H7 (cell line): ENCODE measurements around the gene ALMS1. TPM values are rescaled to one million over a fixed set of nuclear protein-coding genes. Genes with fewer than 3 reads are reported as not detected.
"Not testable (repeated sequence)": the region's sequence is repeated elsewhere in the genome, so short reads cannot be mapped to it uniquely, and the experiment has no call there.

Experiments used
- DNase-seq: peaks from one replicate; pipeline ENCODE4 v3.0.0; 2012
- H3K27me3 ChIP-seq: 2 replicates; pipeline ENCODE4 v1.6.0; 2011; ENCODE audit warnings: mild to moderate bottlenecking, low read length; ENCODE audit not compliant: control insufficient read depth, insufficient read depth
- H3K36me3 ChIP-seq: replicated peaks from 2 replicates; pipeline ENCODE4 v1.5.1; 2011; ENCODE audit warnings: low read length; ENCODE audit not compliant: control insufficient read depth, insufficient read depth
- H3K4me3 ChIP-seq: 2 replicates; pipeline ENCODE4 v1.5.1; 2011; ENCODE audit warnings: low read depth, mild to moderate bottlenecking, control low read depth, low read length, moderate library complexity; ENCODE audit not compliant: insufficient read depth
- total RNA-seq: library from RNA; depleted of rRNA; stranded (reverse); fragments of >200 nt; shearing (Covaris generic); gene quantifications from 2 replicates; pipeline ENCODE4 v1.2.3, GENCODE V29; 2014

Gene ALMS1
- total RNA-seq, 1 experiment from 2014 or later, result 29.7 TPM

- no peak for DNase-seq
- Histone ChIP-seq H3K27me3 (no peaks in the 10 kb centered on the region), H3K4me3 (no peak overlapping the region), H3K36me3 (peaks cover 3% of the 10 kb centered on the region)
Observed at GRCh38 chr2:73601780-73602179, 216.1 kb downstream of the ALMS1 start.

- not testable (repeated sequence) for H3K27me3 ChIP-seq, DNase-seq, H3K4me3 ChIP-seq, H3K36me3 ChIP-seq
Observed at GRCh38 chr2:73603099-73603588, 217.5 kb downstream of the ALMS1 start.

- H3K27me3 ChIP-seq, DNase-seq, H3K36me3 ChIP-seq, H3K4me3 ChIP-seq: not testable (repeated sequence)
Observed at GRCh38 chr2:73604589-73604988, 219.0 kb downstream of the ALMS1 start.

GRCh38 chr2:73610111-73610510 is 224.5 kb downstream of the ALMS1 start:
- DNase-seq, result no peak
- no peak overlapping the region for H3K4me3 ChIP-seq
- H3K36me3 ChIP-seq, result no peaks in the 10 kb centered on the region
- no peaks in the 10 kb centered on the region for H3K27me3 ChIP-seq

GRCh38 chr2:73611193-73611592 is 225.6 kb downstream of the ALMS1 start:
- no peaks in the 10 kb centered on the region for H3K36me3 ChIP-seq
- no peak for DNase-seq

GRCh38 chr2:73611867-73612266 is 226.2 kb downstream of the ALMS1 start:
- no peak for DNase-seq
- no peaks in the 10 kb centered on the region for H3K27me3 ChIP-seq
- H3K36me3 ChIP-seq, result no peaks in the 10 kb centered on the region
- no peak overlapping the region for H3K4me3 ChIP-seq

More at GRCh38 chr2:73611193-73611592, 225.6 kb downstream of the ALMS1 start:
- Histone ChIP-seq H3K27me3 (no peaks in the 10 kb centered on the region), H3K4me3 (no peak overlapping the region)

- no peak overlapping the region for H3K4me3 ChIP-seq
- DNase-seq, result no peak
- no peaks in the 10 kb centered on the region for H3K27me3 ChIP-seq
- no peaks in the 10 kb centered on the region for H3K36me3 ChIP-seq
Observed at GRCh38 chr2:73614105-73614504, 228.5 kb downstream of the ALMS1 start.

- no peak for DNase-seq
- H3K4me3 ChIP-seq, result no peak overlapping the region
- no peaks in the 10 kb centered on the region for H3K27me3 ChIP-seq
- H3K36me3 ChIP-seq, result no peaks in the 10 kb centered on the region
Observed at GRCh38 chr2:73614997-73615396, 229.4 kb downstream of the ALMS1 start.

- not testable (repeated sequence) for H3K4me3 ChIP-seq, H3K27me3 ChIP-seq, H3K36me3 ChIP-seq
- peak; percentile 32 for DNase-seq
Observed at GRCh38 chr2:73619925-73620324, 234.3 kb downstream of the ALMS1 start.

GRCh38 chr2:73624036-73624435 is 238.4 kb downstream of the ALMS1 start:
- not testable (repeated sequence) for H3K27me3 ChIP-seq, DNase-seq, H3K36me3 ChIP-seq, H3K4me3 ChIP-seq

GRCh38 chr2:73624625-73625024 is 239.0 kb downstream of the ALMS1 start:
- not testable (repeated sequence) for H3K36me3 ChIP-seq, DNase-seq, H3K4me3 ChIP-seq, H3K27me3 ChIP-seq

GRCh38 chr2:73626237-73626636 is 240.6 kb downstream of the ALMS1 start:
- not testable (repeated sequence) for H3K36me3 ChIP-seq, H3K27me3 ChIP-seq, DNase-seq, H3K4me3 ChIP-seq

- H3K27me3 ChIP-seq, H3K36me3 ChIP-seq, DNase-seq, H3K4me3 ChIP-seq: not testable (repeated sequence)
Observed at GRCh38 chr2:73628493-73628892, 242.9 kb downstream of the ALMS1 start.

- H3K27me3 ChIP-seq, DNase-seq, H3K4me3 ChIP-seq, H3K36me3 ChIP-seq: not testable (repeated sequence)
Observed at GRCh38 chr2:73630662-73631266, 245.1 kb downstream of the ALMS1 start.

- not testable (repeated sequence) for H3K27me3 ChIP-seq, H3K4me3 ChIP-seq, DNase-seq, H3K36me3 ChIP-seq
Observed at GRCh38 chr2:73636977-73637376, 251.3 kb downstream of the ALMS1 start.

GRCh38 chr2:73638429-73638828 is 252.8 kb downstream of the ALMS1 start:
- DNase-seq, result no peak
- no peaks in the 10 kb centered on the region for H3K27me3 ChIP-seq
- no peaks in the 10 kb centered on the region for H3K36me3 ChIP-seq
- no peak overlapping the region for H3K4me3 ChIP-seq
